GM15510 (cell line): ENCODE results near the gene CLIC3.

Experiments used
- POLR2A ChIP-seq: IDR thresholded peaks from 3 replicates; pipeline ENCODE4 v1.6.1; 2011; ENCODE audit warnings: borderline replicate concordance; ENCODE audit not compliant: insufficient read length; ENCODE audit errors: extremely low read depth

The CLIC3 gene

GRCh38 chr9:136984464-136985026, 11.8 kb downstream of the CLIC3 start:
- no peak for TF ChIP-seq POLR2A

- TF ChIP-seq POLR2A: no peak
Measured at GRCh38 chr9:136983656-136984314, 12.6 kb downstream of the CLIC3 start.

- TF ChIP-seq POLR2A: no peak
Measured at GRCh38 chr9:136983167-136983566, 13.2 kb downstream of the CLIC3 start.

- TF ChIP-seq POLR2A: no peak
Measured at GRCh38 chr9:136982232-136983051, 13.9 kb downstream of the CLIC3 start, which contains the start of gene LCNL1. TSS of gene LCNL1 (plus strand) at chr9:136982993. CDS start at chr9:136983587, 594 bp downstream.

GRCh38 chr9:136981588-136982231, 14.7 kb downstream of the CLIC3 start:
- TF ChIP-seq POLR2A: no peak

GRCh38 chr9:136980669-136981478, 15.5 kb downstream of the CLIC3 start:
- TF ChIP-seq POLR2A: no peak

- TF ChIP-seq POLR2A: no peak
Measured at GRCh38 chr9:136979769-136980587, 16.4 kb downstream of the CLIC3 start.

GRCh38 chr9:136978865-136979544, 17.4 kb downstream of the CLIC3 start:
- TF ChIP-seq POLR2A: no peak

- no peak for TF ChIP-seq POLR2A
Measured at GRCh38 chr9:136978073-136978864, 18.1 kb downstream of the CLIC3 start.

GRCh38 chr9:136977649-136978072, 18.7 kb downstream of the CLIC3 start:
- no peak for TF ChIP-seq POLR2A

- no peak for TF ChIP-seq POLR2A
Measured at GRCh38 chr9:136977223-136977622, 19.1 kb downstream of the CLIC3 start, which contains the start of gene PTGDS. TSS of gene PTGDS (plus strand) at chr9:136977504. CDS start at chr9:136977579, 75 bp downstream.

- TF ChIP-seq POLR2A: no peak
Measured at GRCh38 chr9:136975644-136976043, 20.7 kb downstream of the CLIC3 start.

GRCh38 chr9:136974817-136975535, 21.4 kb downstream of the CLIC3 start:
- TF ChIP-seq POLR2A: no peak
